ENCODE results near the gene IL4.

GRCh38 chr5:132708645-132709044, 34.9 kb downstream of the IL4 start:
- TF ChIP-seq POLR2A (IDR thresholded peaks at IDR 0.05) (no peak), CTCF (IDR thresholded peaks at IDR 0.05) (no peak)
